GM12873 (cell line): ENCODE results near the gene DICER1.

Experiments
- TF ChIP-seq, protein P1 (sequence below): IDR thresholded peaks from 2 replicates; pipeline ENCODE4 v1.5.1; 2012; ENCODE audit warnings: low read depth, mild to moderate bottlenecking, moderate library complexity, low read length, control low read depth; ENCODE audit not compliant: insufficient read depth; ENCODE audit errors: missing control alignments

The DICER1 gene

GRCh38 chr14:95057147-95057546 is 100.2 kb downstream of the DICER1 start:
- TF ChIP-seq, protein P1, sequence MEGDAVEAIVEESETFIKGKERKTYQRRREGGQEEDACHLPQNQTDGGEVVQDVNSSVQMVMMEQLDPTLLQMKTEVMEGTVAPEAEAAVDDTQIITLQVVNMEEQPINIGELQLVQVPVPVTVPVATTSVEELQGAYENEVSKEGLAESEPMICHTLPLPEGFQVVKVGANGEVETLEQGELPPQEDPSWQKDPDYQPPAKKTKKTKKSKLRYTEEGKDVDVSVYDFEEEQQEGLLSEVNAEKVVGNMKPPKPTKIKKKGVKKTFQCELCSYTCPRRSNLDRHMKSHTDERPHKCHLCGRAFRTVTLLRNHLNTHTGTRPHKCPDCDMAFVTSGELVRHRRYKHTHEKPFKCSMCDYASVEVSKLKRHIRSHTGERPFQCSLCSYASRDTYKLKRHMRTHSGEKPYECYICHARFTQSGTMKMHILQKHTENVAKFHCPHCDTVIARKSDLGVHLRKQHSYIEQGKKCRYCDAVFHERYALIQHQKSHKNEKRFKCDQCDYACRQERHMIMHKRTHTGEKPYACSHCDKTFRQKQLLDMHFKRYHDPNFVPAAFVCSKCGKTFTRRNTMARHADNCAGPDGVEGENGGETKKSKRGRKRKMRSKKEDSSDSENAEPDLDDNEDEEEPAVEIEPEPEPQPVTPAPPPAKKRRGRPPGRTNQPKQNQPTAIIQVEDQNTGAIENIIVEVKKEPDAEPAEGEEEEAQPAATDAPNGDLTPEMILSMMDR: no peak

- TF ChIP-seq, protein P1: no peak
Observed at GRCh38 chr14:95056476-95056875, 100.9 kb downstream of the DICER1 start.

- TF ChIP-seq, protein P1: no peak
Observed at GRCh38 chr14:95055318-95055717, 102.0 kb downstream of the DICER1 start.

DNA sequence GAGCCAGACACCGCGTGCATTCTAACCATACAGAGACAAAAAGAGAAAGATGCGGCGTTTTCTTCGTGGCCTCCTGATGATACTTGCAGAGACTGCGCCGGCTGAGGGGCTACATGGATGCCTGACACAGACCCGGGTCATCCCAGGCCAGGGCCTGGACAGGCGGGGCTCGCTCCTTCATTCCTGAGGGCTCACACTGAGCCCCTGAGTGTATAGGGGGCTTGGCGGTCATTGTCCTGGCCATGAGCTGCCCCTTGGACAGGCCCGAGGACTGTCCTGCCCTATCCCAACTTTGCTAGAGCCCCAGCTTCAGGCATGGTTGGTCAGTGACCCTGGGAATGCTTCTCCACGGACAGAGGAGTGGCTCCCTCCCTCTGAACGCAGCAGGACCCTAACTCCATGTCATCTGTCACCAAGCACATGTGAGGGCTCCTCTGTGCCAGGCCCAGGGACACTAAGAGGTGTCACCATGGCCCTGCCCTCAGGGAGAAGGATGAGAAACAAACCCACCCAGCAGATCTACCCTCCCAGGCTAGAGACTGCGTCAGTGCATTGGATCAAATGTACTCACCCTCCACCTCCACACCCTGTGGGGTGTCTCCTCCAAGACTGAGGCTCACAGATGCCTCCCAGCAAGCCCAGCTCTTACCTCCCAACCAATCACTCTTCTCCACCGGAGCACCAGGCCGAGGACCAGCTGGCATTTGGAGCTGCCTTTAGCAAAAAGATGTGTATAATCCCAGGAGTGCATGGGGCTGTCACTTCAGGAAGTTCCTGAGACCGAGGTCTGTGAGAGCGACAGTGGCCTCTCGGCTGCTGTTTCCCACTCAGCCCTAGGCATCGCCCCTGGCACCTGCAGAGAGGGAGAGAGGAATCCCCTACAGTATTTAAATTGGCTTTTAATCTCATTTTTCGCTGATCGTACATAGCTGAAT is 102.7 kb downstream of the DICER1 start:
- TF ChIP-seq, protein P1: no peak

- TF ChIP-seq, protein P1: no peak
Observed at GRCh38 chr14:95052016-95052585, 105.2 kb downstream of the DICER1 start.

DNA sequence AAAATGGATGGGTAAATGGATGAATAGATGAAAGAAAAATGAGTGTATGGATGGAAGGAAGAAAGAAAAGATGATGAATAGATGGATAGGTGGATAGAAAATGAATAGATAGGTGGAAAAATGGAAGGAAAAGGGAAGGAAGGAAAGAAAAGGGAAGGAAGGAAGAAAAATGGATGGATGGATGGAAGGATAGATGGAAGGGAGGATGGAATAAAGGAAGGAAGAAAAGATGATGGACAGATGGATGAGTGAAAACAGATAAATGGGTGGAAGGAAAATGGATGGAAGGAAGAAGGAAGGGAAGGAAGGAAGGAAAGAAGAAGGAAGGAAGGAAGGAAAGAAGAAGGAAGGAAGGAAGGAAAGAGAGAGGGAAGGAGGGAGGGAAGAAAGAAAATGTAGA is 107.4 kb downstream of the DICER1 start:
- TF ChIP-seq, protein P1: no peak

DNA sequence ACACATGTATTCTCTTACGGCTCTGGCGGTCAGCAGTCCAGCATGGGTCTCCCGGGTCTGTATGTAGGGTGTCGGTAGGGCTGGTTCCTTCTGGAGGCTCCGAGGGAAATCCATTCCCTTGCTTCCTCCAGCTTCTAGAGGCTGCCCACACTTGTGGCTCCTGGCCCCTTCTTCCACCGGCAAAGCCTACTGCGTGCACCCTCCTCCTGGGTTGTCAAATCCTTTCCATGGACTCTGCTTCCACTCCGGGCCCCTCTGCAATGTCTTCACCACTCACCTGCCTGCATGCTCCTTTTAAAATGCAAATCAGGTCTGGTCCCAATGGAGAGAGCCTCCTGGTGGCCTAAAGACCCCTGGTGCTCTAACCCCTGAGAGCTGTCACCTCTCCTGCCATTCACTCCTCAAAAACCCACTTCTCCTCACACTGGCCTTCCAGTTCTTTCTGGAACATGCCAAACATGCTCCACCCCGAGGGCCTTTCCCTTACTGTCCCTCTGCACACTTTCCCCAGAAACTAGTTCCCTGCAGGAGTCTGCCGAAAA is 108.5 kb downstream of the DICER1 start:
- TF ChIP-seq, protein P1: no peak
